Neural crest cell (in vitro differentiated cells): ENCODE data around the gene TNRC18. TPM values are rescaled to one million over a fixed set of nuclear protein-coding genes. Genes with fewer than 3 reads are reported as not detected.
A peak's percentile ranks its signal among the peaks of the same experiment; 100 is the strongest.
"Not testable (repeated sequence)": the region's sequence is repeated elsewhere in the genome, so short reads cannot be mapped to it uniquely, and the experiment has no call there.

Experiments
- DNase-seq: peaks from one replicate; pipeline ENCODE4 v3.0.0; 2021; ENCODE audit warnings: low read depth, mixed read lengths, low spot score
- H3K27ac Mint-ChIP-seq: one replicate; pipeline ENCODE4 v1.8.0; 2021; ENCODE audit warnings: mild to moderate bottlenecking, mixed read lengths; ENCODE audit not compliant: unreplicated experiment
- H3K27me3 Mint-ChIP-seq: 2 replicates; pipeline ENCODE4 v1.8.0; 2021; ENCODE audit warnings: low read depth, mild to moderate bottlenecking, mixed read lengths
- H3K36me3 Mint-ChIP-seq: 2 replicates; pipeline ENCODE4 v1.8.0; 2021; ENCODE audit warnings: low read depth, mild to moderate bottlenecking, mixed read lengths
- H3K4me1 Mint-ChIP-seq: 2 replicates; pipeline ENCODE4 v1.8.0; 2021; ENCODE audit warnings: mixed read lengths
- H3K4me3 Mint-ChIP-seq: one replicate; pipeline ENCODE4 v1.8.0; 2021; ENCODE audit warnings: mild to moderate bottlenecking, mixed read lengths
- H3K9me3 Mint-ChIP-seq: 2 replicates; pipeline ENCODE4 v1.8.0; 2021; ENCODE audit warnings: mixed read lengths
- total RNA-seq: library from RNA; stranded (reverse); gene quantifications from 2 replicates; pipeline ENCODE4 v1.2.1, GENCODE V29; 2021
- TF ChIP-seq, protein P1 (sequence below): fragments of 200-600 bp; sonication (generic); conservative IDR thresholded peaks from 2 replicates; pipeline ENCODE4 v1.5.0; 2021; ENCODE audit warnings: antibody characterized with exemption, mild to moderate bottlenecking

The TNRC18 gene
- total RNA-seq, 1 donor from 2014 or later: 69.8 TPM

GRCh38 chr7:5282543-5283316 lies 140.9 kb downstream of the TNRC18 start, which contains the start of gene SLC29A4:
TSS of gene SLC29A4 (plus strand) at chr7:5282943. CDS start at chr7:5287817, 4,874 bp downstream.
- no peaks in the 10 kb centered on the region for H3K9me3 Mint-ChIP-seq
- no peaks in the 10 kb centered on the region for H3K36me3 Mint-ChIP-seq
- H3K27me3 Mint-ChIP-seq: peaks cover 3% of the 10 kb centered on the region
- H3K4me3 Mint-ChIP-seq: no peak within 1 kb of the TSS
- TF ChIP-seq, protein P1, sequence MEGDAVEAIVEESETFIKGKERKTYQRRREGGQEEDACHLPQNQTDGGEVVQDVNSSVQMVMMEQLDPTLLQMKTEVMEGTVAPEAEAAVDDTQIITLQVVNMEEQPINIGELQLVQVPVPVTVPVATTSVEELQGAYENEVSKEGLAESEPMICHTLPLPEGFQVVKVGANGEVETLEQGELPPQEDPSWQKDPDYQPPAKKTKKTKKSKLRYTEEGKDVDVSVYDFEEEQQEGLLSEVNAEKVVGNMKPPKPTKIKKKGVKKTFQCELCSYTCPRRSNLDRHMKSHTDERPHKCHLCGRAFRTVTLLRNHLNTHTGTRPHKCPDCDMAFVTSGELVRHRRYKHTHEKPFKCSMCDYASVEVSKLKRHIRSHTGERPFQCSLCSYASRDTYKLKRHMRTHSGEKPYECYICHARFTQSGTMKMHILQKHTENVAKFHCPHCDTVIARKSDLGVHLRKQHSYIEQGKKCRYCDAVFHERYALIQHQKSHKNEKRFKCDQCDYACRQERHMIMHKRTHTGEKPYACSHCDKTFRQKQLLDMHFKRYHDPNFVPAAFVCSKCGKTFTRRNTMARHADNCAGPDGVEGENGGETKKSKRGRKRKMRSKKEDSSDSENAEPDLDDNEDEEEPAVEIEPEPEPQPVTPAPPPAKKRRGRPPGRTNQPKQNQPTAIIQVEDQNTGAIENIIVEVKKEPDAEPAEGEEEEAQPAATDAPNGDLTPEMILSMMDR: no peak
- no peaks in the 10 kb centered on the region for H3K4me1 Mint-ChIP-seq
- H3K27ac Mint-ChIP-seq: no peak within 1 kb of the TSS
- DNase-seq: peak; percentile 46

DNA sequence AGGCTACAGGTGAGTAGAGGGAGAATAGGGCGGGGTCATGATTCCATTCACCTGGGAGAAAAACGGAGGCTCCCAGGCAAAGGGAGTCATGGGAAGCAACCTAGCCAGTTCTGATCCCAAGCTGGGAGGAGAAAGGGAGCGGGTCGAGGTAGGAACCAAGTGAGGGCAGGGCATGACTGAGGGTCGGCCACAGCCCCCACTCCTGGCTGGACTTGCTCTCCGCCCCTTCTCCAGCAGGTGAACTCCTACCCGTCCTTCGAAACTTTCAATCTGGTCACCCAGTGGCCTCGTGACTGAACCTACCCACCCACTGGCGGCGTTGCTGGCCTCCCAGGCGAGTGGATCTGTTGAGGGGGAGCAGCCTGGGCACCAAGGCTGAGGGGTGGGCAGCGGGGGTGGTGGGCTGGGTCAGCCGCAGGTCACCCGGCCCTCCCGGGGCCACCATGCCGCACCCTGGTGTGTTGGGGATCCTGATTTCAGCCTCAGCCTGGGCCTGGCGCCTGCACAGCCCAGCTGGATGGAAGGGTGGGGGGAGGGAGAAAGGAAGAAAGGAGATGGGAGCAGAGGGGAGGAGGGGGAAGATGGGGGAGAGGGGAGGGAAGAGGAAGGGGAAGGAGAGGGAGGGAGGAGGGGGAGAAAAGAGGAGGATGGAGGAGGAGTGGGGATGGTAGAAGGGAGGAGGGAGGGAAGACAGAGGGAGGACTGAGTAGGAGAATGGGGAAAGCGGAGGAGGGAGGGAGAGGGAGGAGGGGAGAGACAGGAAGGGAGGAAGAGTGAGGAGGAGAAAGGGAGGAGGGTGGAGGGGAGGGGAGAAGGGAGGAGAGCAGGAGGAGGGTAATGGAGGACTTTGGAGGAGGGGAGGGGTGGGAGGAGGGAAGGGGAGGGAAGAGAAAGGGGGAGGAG lies 141.8 kb downstream of the TNRC18 start:
- not testable (repeated sequence) for H3K27me3 Mint-ChIP-seq, H3K27ac Mint-ChIP-seq, H3K9me3 Mint-ChIP-seq, H3K4me1 Mint-ChIP-seq, DNase-seq, H3K36me3 Mint-ChIP-seq
- H3K4me3 Mint-ChIP-seq: peak overlapping the region; percentile 77

DNA sequence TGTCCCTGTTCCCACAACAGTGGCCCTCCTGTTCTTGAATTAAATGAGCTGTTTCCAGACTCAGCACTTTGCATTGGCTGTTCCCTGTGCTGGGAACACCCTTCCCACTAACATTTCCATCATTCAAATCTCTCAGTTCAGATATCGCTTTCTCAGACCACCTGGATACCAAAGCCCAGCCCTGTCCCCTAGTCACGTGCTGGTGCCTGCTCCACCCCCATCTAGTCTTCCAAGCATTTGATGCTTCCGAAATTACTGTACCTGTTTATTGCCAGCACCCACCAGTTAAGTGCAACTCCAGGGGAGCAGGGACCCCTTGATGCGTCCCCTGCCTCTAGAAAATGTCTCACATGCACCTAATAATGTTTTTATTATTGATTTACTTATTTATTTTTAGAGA lies 143.9 kb downstream of the TNRC18 start:
- H3K27ac Mint-ChIP-seq: no peak overlapping the region
- DNase-seq: no peak
- H3K27me3 Mint-ChIP-seq: peaks cover 3% of the 10 kb centered on the region
- H3K36me3 Mint-ChIP-seq: no peaks in the 10 kb centered on the region
- H3K9me3 Mint-ChIP-seq: no peaks in the 10 kb centered on the region
- TF ChIP-seq, protein P1: no peak
- peak overlapping the region; percentile 11 for H3K4me3 Mint-ChIP-seq
- no peaks in the 10 kb centered on the region for H3K4me1 Mint-ChIP-seq

GRCh38 chr7:5278766-5279165 lies 144.9 kb downstream of the TNRC18 start:
- no peaks in the 10 kb centered on the region for H3K36me3 Mint-ChIP-seq
- peaks cover 3% of the 10 kb centered on the region for H3K27me3 Mint-ChIP-seq
- H3K9me3 Mint-ChIP-seq: no peaks in the 10 kb centered on the region
- no peaks in the 10 kb centered on the region for H3K4me1 Mint-ChIP-seq
- DNase-seq: no peak
- TF ChIP-seq, protein P1: no peak
- H3K4me3 Mint-ChIP-seq: no peak overlapping the region
- no peak overlapping the region for H3K27ac Mint-ChIP-seq

- TF ChIP-seq, protein P1: no peak
- Mint-ChIP-seq H3K27me3 (peaks cover 3% of the 10 kb centered on the region), H3K36me3 (no peaks in the 10 kb centered on the region), H3K4me1 (no peaks in the 10 kb centered on the region), H3K27ac (no peak overlapping the region), H3K9me3 (no peaks in the 10 kb centered on the region), H3K4me3 (no peak overlapping the region)
- DNase-seq: no peak
These were observed 147.0 kb downstream of the TNRC18 start for GRCh38 chr7:5276611-5277010.

- not testable (repeated sequence) for DNase-seq, H3K4me3 Mint-ChIP-seq, H3K27me3 Mint-ChIP-seq, H3K9me3 Mint-ChIP-seq, H3K36me3 Mint-ChIP-seq, H3K4me1 Mint-ChIP-seq
- peak overlapping the region; percentile 12 for H3K27ac Mint-ChIP-seq
These were observed 147.5 kb downstream of the TNRC18 start for GRCh38 chr7:5276123-5276522.

DNA sequence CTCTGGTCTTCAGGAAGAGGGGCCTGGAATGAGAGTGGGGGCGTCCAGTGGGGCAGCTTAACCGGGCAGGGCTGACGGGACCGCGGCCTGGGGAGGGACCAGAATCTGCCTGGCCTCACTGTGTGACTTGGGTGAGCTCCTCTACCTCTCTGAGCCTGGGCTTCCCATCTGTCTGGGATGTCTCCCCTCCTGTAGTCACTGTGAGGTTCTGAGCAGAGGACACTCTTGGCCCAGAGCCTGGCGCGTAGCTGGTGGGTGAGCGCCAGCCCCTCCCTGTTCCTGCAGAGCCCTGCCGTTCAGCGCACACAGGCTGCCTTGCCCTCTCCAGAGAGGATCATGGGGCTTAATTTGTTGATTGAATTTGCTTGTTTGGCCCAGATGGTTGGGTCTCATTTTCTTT lies 148.1 kb downstream of the TNRC18 start:
- not testable (repeated sequence) for H3K4me3 Mint-ChIP-seq, H3K27ac Mint-ChIP-seq, H3K27me3 Mint-ChIP-seq, H3K4me1 Mint-ChIP-seq, H3K9me3 Mint-ChIP-seq, H3K36me3 Mint-ChIP-seq, DNase-seq

- not testable (repeated sequence) for H3K9me3 Mint-ChIP-seq
These were observed 148.6 kb downstream of the TNRC18 start for GRCh38 chr7:5274985-5275431.

More at GRCh38 chr7:5274985-5275431, 148.6 kb downstream of the TNRC18 start:
- not testable (repeated sequence) for H3K4me3 Mint-ChIP-seq, H3K27ac Mint-ChIP-seq, H3K36me3 Mint-ChIP-seq, DNase-seq, H3K27me3 Mint-ChIP-seq, H3K4me1 Mint-ChIP-seq
